GM12878 (cell line): ENCODE measurements around the gene MVK. TPM values are rescaled to one million over a fixed set of nuclear protein-coding genes. Genes with fewer than 3 reads are reported as not detected.

Source experiments
- ATAC-seq: fragments of 200-7000 bp; cut with Tn5 transposase; 3 replicates; pipeline ENCODE4 v1.9.1; 2020; ENCODE audit warnings: mild to moderate bottlenecking, moderate library complexity
- BruUV-seq: library from RNA; stranded (reverse); fragments of 400-500 nt; replicated peaks from 2 replicates; lab custom pipeline; 2021; lab: Mats Ljungman, UMichigan
- CTCF ChIA-PET: fragments of 300-600 bp; sonication (Branson Sonifier 250); formaldehyde crosslinking; extraction: SDS; loops from one replicate; lab custom pipeline; 2021; ENCODE audit warnings: inconsistent platforms; lab: Yijun Ruan, JAX
- POLR2A ChIA-PET: fragments of 350-600 bp; formaldehyde crosslinking; extraction: SDS; loops from one replicate; lab custom pipeline; 2021; ENCODE audit warnings: inconsistent platforms; lab: Charles Lee
- RAD21 ChIA-PET: fragments of 300-600 bp; sonication (Branson Sonifier 250); formaldehyde crosslinking; loops from one replicate; lab custom pipeline; 2023; ENCODE audit warnings: antibody characterized with exemption; ENCODE audit not compliant: unreplicated experiment; lab: Charles Lee
- SMC1A ChIA-PET: fragments of 300-600 bp; sonication (Branson Sonifier 250); formaldehyde crosslinking; loops from one replicate; lab custom pipeline; 2023; ENCODE audit not compliant: unreplicated experiment, uncharacterized antibody; lab: Charles Lee
- DNase-seq: peaks from one replicate; pipeline ENCODE4 v3.0.0-alpha.2; 2011; ENCODE audit warnings: low read depth, low spot score
- FAIRE-seq: peaks from 3 replicates; lab custom pipeline; 2011; peaks lifted over from hg19 to GRCh38; lab: Jason Lieb, UNC
- H2AFZ ChIP-seq: 2 replicates; pipeline ENCODE4 v1.6.0; 2011; ENCODE audit warnings: low read depth, low read length, control low read depth; ENCODE audit not compliant: control insufficient read depth
- H3K27ac ChIP-seq: 2 replicates; pipeline ENCODE4 v1.5.1; 2011; ENCODE audit warnings: control low read depth; ENCODE audit not compliant: control insufficient read depth, insufficient read depth
- H3K27me3 ChIP-seq, 2 experiments: replicated peaks in 1 of 2; 2 replicates each; pipeline versions ENCODE4 v1.6.0 to v1.6.1; 2011; ENCODE audit warnings: low read length in 1 of 2; ENCODE audit not compliant: control insufficient read depth in 2 of 2, insufficient read depth in 2 of 2
- H3K36me3 ChIP-seq, 2 experiments: 2 replicates each; pipeline ENCODE4 v1.5.1; 2011; ENCODE audit warnings: low read length in 1 of 2; ENCODE audit not compliant: control insufficient read depth in 2 of 2, insufficient read depth in 2 of 2
- H3K4me1 ChIP-seq: 2 replicates; pipeline ENCODE4 v1.6.1; 2011; ENCODE audit warnings: mild to moderate bottlenecking, low read length, moderate library complexity, mixed read lengths; ENCODE audit not compliant: control insufficient read depth, insufficient read depth
- H3K4me2 ChIP-seq: 2 replicates; pipeline ENCODE4 v1.6.0; 2011; ENCODE audit warnings: control low read depth; ENCODE audit not compliant: control insufficient read depth, insufficient read depth
- H3K4me3 ChIP-seq: fragments of 200-600 bp; sonication (generic); 2 replicates; pipeline ENCODE4 v1.5.1; 2016
- H3K79me2 ChIP-seq: 2 replicates; pipeline ENCODE4 v1.6.0; 2011; ENCODE audit warnings: low read length; ENCODE audit not compliant: control insufficient read depth, insufficient read depth
- H3K9ac ChIP-seq: 2 replicates; pipeline ENCODE4 v1.8.0; 2011; ENCODE audit warnings: low read length, control low read depth, mixed read lengths; ENCODE audit not compliant: control insufficient read depth, insufficient read depth
- H3K9me3 ChIP-seq: replicated peaks from 3 replicates; pipeline ENCODE4 v1.5.1; 2011; ENCODE audit warnings: mild to moderate bottlenecking, low read length; ENCODE audit not compliant: control insufficient read depth, insufficient read depth
- H4K20me1 ChIP-seq: 2 replicates; pipeline ENCODE4 v1.6.0; 2011; ENCODE audit not compliant: control insufficient read depth, insufficient read depth
- BHLHE40 ChIP-seq, 2 experiments: fragments of 450-650 bp in 1 of 2; IDR thresholded peaks; 2 replicates each; pipeline ENCODE4 v1.6.1; 2011 to 2017; ENCODE audit warnings: low read depth in 2 of 2, borderline replicate concordance in 1 of 2, improper control_type of control experiment in 1 of 2, low read length in 1 of 2, mild to moderate bottlenecking in 1 of 2
- ESRRA ChIP-seq: IDR thresholded peaks from 2 replicates; pipeline ENCODE4 v1.6.1; 2012; ENCODE audit warnings: mild to moderate bottlenecking, low read length, improper control_type of control experiment
- HCFC1 ChIP-seq: fragments of 150-350 bp; IDR thresholded peaks from 2 replicates; pipeline ENCODE4 v1.6.1; 2014; ENCODE audit warnings: low read length
- IKZF1 ChIP-seq: fragments of 450-650 bp; conservative IDR thresholded peaks from 2 replicates; pipeline ENCODE4 v1.6.1; 2017; ENCODE audit warnings: antibody characterized with exemption, mild to moderate bottlenecking
- JUND ChIP-seq: IDR thresholded peaks from 2 replicates; pipeline ENCODE4 v1.6.1; 2012; ENCODE audit warnings: low read depth, mild to moderate bottlenecking, low read length, improper control_type of control experiment, moderate library complexity
- KLF5 ChIP-seq: fragments of 450-650 bp; IDR thresholded peaks from 2 replicates; pipeline ENCODE4 v1.6.1; 2014; ENCODE audit warnings: mild to moderate bottlenecking; ENCODE audit not compliant: partially characterized antibody
- MLLT1 ChIP-seq: fragments of 450-650 bp; IDR thresholded peaks from 2 replicates; pipeline ENCODE4 v1.6.1; 2016; ENCODE audit warnings: mild to moderate bottlenecking
- NR2C2 ChIP-seq: IDR thresholded peaks from 2 replicates; pipeline ENCODE4 v1.6.1; 2011; ENCODE audit warnings: borderline replicate concordance, low read depth; ENCODE audit not compliant: control insufficient read depth, insufficient read length
- RUNX3 ChIP-seq: IDR thresholded peaks from 2 replicates; pipeline ENCODE4 v1.6.1; 2012; ENCODE audit warnings: low read length, inconsistent platforms
- SP1 ChIP-seq: IDR thresholded peaks from one replicate; pipeline ENCODE4 v1.6.1; 2011; ENCODE audit warnings: low read depth, low read length
- TCF12 ChIP-seq: IDR thresholded peaks from 2 replicates; pipeline ENCODE4 v1.6.1; 2011; ENCODE audit warnings: low read depth, mild to moderate bottlenecking, low read length
- USF2 ChIP-seq: IDR thresholded peaks from 2 replicates; pipeline ENCODE4 v1.6.1; 2011; ENCODE audit warnings: low read depth, low read length, improper control_type of control experiment, borderline replicate concordance
- WGBS: methylation state at CpG from one replicate; pipeline ENCODE4 v1.1.6; 2016; ENCODE audit warnings: low lambda C conversion rate; ENCODE audit not compliant: insufficient replicate concordance, insufficient coverage; ENCODE audit errors: missing lambda C conversion rate; 5-methylcytosine and 5-hydroxymethylcytosine counted together
- in situ Hi-C: fragments of 300-500 bp; cut with MboI; formaldehyde crosslinking; loops from 9 replicates; pipeline ENCODE4 v1.14.3; 2018; ENCODE audit warnings: mixed read lengths
- intact Hi-C: fragments of 100-400 bp; cut with micrococcal nuclease; formaldehyde crosslinking; loops from one replicate; pipeline ENCODE4 v1.14.2; 2022; ENCODE audit not compliant: unreplicated experiment
- polyA plus RNA-seq, 11 experiments: library from polyadenylated mRNA; depleted of rRNA in 4 of 11; unstranded in 6 of 11; stranded (reverse) in 5 of 11; fragments of >200 nt; fragmentation: Nextera tagmentation in 4 of 11; fragmentation: Illumina TruSeq in 1 of 11; extraction: Ambion mirVana in 4 of 11; extraction: Trizol in 1 of 11; gene quantifications; 1 replicate in 1 of 11; 2 replicates in 10 of 11; pipeline versions ENCODE4 v1.2.1 to v1.2.3, GENCODE V29; 2011 to 2016; ENCODE audit warnings: inconsistent platforms in 2 of 11, missing spikeins in 2 of 11, low read depth in 1 of 11
- total RNA-seq, 4 experiments: library from RNA; depleted of rRNA in 3 of 4; stranded (reverse); fragments of >200 nt in 3 of 4; fragmentation: Illumina TruSeq in 1 of 4; extraction: Trizol in 1 of 4; gene quantifications; 2 replicates each; pipeline versions ENCODE4 v1.2.1 to v1.2.3, GENCODE V29; 2013 to 2021

Gene MVK
- total and polyA plus RNA-seq, 10 of the 15 experiments (the other 5 are each of a cell fraction or from before 2014, with no cell fraction given) = 0.24 to 46.7 (median 31.9) TPM

GRCh38 chr12:109544955-109545531 lies 28.6 kb upstream of the MVK start:
- H3K79me2 ChIP-seq = no peaks in the 10 kb centered on the region
- no peaks in the 10 kb centered on the region for H3K36me3 ChIP-seq
- POLR2A ChIA-PET = interaction anchor here (0.6 kb wide), 1 partner anchor 254 kb away, joined by 3 read pairs; no protein-coding TSS in a partner anchor
- no peaks in the 10 kb centered on the region for H3K4me1 ChIP-seq
- 16% methylated on average over 7 of the region's 7 CpGs for WGBS
- CTCF ChIA-PET = no interaction called here
- no peaks in the 10 kb centered on the region for H3K9me3 ChIP-seq
- FAIRE-seq = no peak
- H2AFZ ChIP-seq = no peak overlapping the region
- SMC1A ChIA-PET = no interaction called here
- no peak overlapping the region for H3K27ac ChIP-seq
- DNase-seq = no peak
- BruUV-seq = no TSS peak
- ATAC-seq = peak; percentile 31; the same call in 2 of the 3 replicates
- no peak overlapping the region for H3K4me2 ChIP-seq
- no peak overlapping the region for H3K9ac ChIP-seq
- H3K4me3 ChIP-seq = no peak overlapping the region
- intact Hi-C loops (no loop called here), in situ Hi-C loops (no loop called here)
- H3K27me3 ChIP-seq = no peaks in the 10 kb centered on the region
- RAD21 ChIA-PET = no interaction called here
- no peaks in the 10 kb centered on the region for H4K20me1 ChIP-seq
- TF ChIP-seq ESRRA = no peak
- TF ChIP-seq NR2C2 = no peak

GRCh38 chr12:109545826-109546225 lies 27.8 kb upstream of the MVK start:
- 6% methylated on average over 5 of the region's 5 CpGs for WGBS
- ChIA-PET SMC1A (no interaction called here), RAD21 (no interaction called here), POLR2A (no interaction called here), CTCF (no interaction called here)
- no peaks in the 10 kb centered on the region for H3K27me3 ChIP-seq
- H3K79me2 ChIP-seq = no peaks in the 10 kb centered on the region
- intact Hi-C loops = no loop called here
- no peak overlapping the region for H3K27ac ChIP-seq
- FAIRE-seq = no peak
- BruUV-seq = no TSS peak
- H3K4me1 ChIP-seq = no peaks in the 10 kb centered on the region
- in situ Hi-C loops = no loop called here
- no peak overlapping the region for H3K4me3 ChIP-seq
- H3K9ac ChIP-seq = no peak overlapping the region
- DNase-seq = no peak
- H4K20me1 ChIP-seq = no peaks in the 10 kb centered on the region
- no peaks in the 10 kb centered on the region for H3K9me3 ChIP-seq
- no peak overlapping the region for H3K4me2 ChIP-seq
- no peak for TF ChIP-seq BHLHE40 (IDR thresholded peaks at IDR 0.05; ENCODE audit: borderline replicate concordance in 1 of 2, low read depth in 2 of 2, low read length in 1 of 2)
- TF ChIP-seq TCF12 = no peak
- no peak for TF ChIP-seq RUNX3
- no peak for TF ChIP-seq MLLT1
- TF ChIP-seq SP1 = no peak
- TF ChIP-seq IKZF1 = no peak
- TF ChIP-seq JUND = no peak
- no peak for TF ChIP-seq KLF5
- TF ChIP-seq USF2 = no peak
- no peak for TF ChIP-seq HCFC1
- TF ChIP-seq, all 136 proteins: peak for 0
- Histone ChIP-seq H3K36me3 (no peaks in the 10 kb centered on the region), H2AFZ (no peak overlapping the region)
- ATAC-seq = no peak
